ENCODE measurements around the gene CDK5. TPM values are rescaled to one million over a fixed set of nuclear protein-coding genes. Genes with fewer than 3 reads are reported as not detected.
"Not testable (repeated sequence)": the region's sequence is repeated elsewhere in the genome, so short reads cannot be mapped to it uniquely, and the experiment has no call there.

The CDK5 gene
- total RNA-seq, 2 donors from 2014 or later = 12.5 to 16.2 TPM

- ATAC-seq (no peak), DNase-seq (ENCODE audit: low spot score) (no peak)
- no peak overlapping the region for H3K4me3 Mint-ChIP-seq
- H3K36me3 Mint-ChIP-seq = no peaks in the 10 kb centered on the region
- peaks cover 0 to 8% of the 10 kb centered on the region in 2 donors for H3K4me1 Mint-ChIP-seq (ENCODE audit: low read depth in 2 of 2)
- H3K27me3 Mint-ChIP-seq = peaks cover 3 to 8% of the 10 kb centered on the region in 2 donors
- no peaks in the 10 kb centered on the region for H3K9me3 Mint-ChIP-seq
- H3K27ac Mint-ChIP-seq = no peak overlapping the region
Measured at GRCh38 chr7:151048911-151049463, 8.7 kb downstream of the CDK5 start.

GRCh38 chr7:151047976-151048815, 9.5 kb downstream of the CDK5 start, which contains the start of gene ASIC3:
TSS of gene ASIC3 (plus strand) at chr7:151048531. CDS start at chr7:151048886, 355 bp downstream.
- no peak for DNase-seq (ENCODE audit: low spot score)
- Mint-ChIP-seq H3K4me1 (ENCODE audit: low read depth in 2 of 2) (peaks cover 0 to 8% of the 10 kb centered on the region in 2 donors), H3K27ac (no peak within 1 kb of the TSS), H3K36me3 (no peaks in the 10 kb centered on the region), H3K4me3 (no peak within 1 kb of the TSS), H3K27me3 (peaks cover 3 to 8% of the 10 kb centered on the region in 2 donors), H3K9me3 (no peaks in the 10 kb centered on the region)
- no peak for ATAC-seq

GRCh38 chr7:151046603-151047573, 10.8 kb downstream of the CDK5 start:
- DNase-seq (ENCODE audit: low spot score) (no peak), ATAC-seq (no peak)
- no peak overlapping the region for H3K27ac Mint-ChIP-seq
- H3K4me1 Mint-ChIP-seq (ENCODE audit: low read depth in 2 of 2) = peaks cover 0 to 4% of the 10 kb centered on the region in 2 donors
- no peaks in the 10 kb centered on the region for H3K9me3 Mint-ChIP-seq
- no peak overlapping the region for H3K4me3 Mint-ChIP-seq
- no peaks in the 10 kb centered on the region for H3K27me3 Mint-ChIP-seq
- no peaks in the 10 kb centered on the region for H3K36me3 Mint-ChIP-seq

GRCh38 chr7:151045967-151046366, 11.7 kb downstream of the CDK5 start:
- no peak for DNase-seq (ENCODE audit: low spot score)
- ATAC-seq = no peak
- Mint-ChIP-seq H3K27me3 (no peaks in the 10 kb centered on the region), H3K36me3 (no peaks in the 10 kb centered on the region), H3K4me3 (no peak overlapping the region), H3K27ac (no peak overlapping the region), H3K9me3 (no peaks in the 10 kb centered on the region), H3K4me1 (ENCODE audit: low read depth in 2 of 2) (peaks cover 0 to 4% of the 10 kb centered on the region in 2 donors)

GRCh38 chr7:151045262-151045661, 12.4 kb downstream of the CDK5 start:
- no peak for DNase-seq (ENCODE audit: low spot score)
- no peak for ATAC-seq
- Mint-ChIP-seq H3K9me3 (no peaks in the 10 kb centered on the region), H3K27ac (no peak overlapping the region), H3K36me3 (no peaks in the 10 kb centered on the region), H3K4me3 (no peak overlapping the region), H3K27me3 (no peaks in the 10 kb centered on the region), H3K4me1 (ENCODE audit: low read depth in 2 of 2) (peaks cover 0 to 4% of the 10 kb centered on the region in 2 donors)

- ATAC-seq (no peak), DNase-seq (ENCODE audit: low spot score) (no peak)
- Mint-ChIP-seq H3K27me3 (no peaks in the 10 kb centered on the region), H3K36me3 (no peaks in the 10 kb centered on the region), H3K9me3 (no peaks in the 10 kb centered on the region), H3K4me1 (ENCODE audit: low read depth in 2 of 2) (peaks cover 11 to 12% of the 10 kb centered on the region in 2 donors), H3K27ac (no peak overlapping the region), H3K4me3 (no peak overlapping the region)
Measured at GRCh38 chr7:151043959-151044358, 13.7 kb downstream of the CDK5 start.

- H3K27ac Mint-ChIP-seq; H3K4me3 Mint-ChIP-seq; H3K9me3 Mint-ChIP-seq; DNase-seq (ENCODE audit: low spot score); H3K36me3 Mint-ChIP-seq; H3K27me3 Mint-ChIP-seq; ATAC-seq: not testable (repeated sequence)
- peaks cover 11 to 12% of the 10 kb centered on the region in 2 donors for H3K4me1 Mint-ChIP-seq (ENCODE audit: low read depth in 2 of 2)
Measured at GRCh38 chr7:151043449-151043848, 14.2 kb downstream of the CDK5 start.

- no peaks in the 10 kb centered on the region for H3K36me3 Mint-ChIP-seq
- no peak for ATAC-seq
Measured at GRCh38 chr7:151040616-151041375, 16.9 kb downstream of the CDK5 start.

GRCh38 chr7:151039850-151040548, 17.7 kb downstream of the CDK5 start:
- no peak for ATAC-seq
- no peak for DNase-seq (ENCODE audit: low spot score)
- no peaks in the 10 kb centered on the region for H3K9me3 Mint-ChIP-seq
- no peaks in the 10 kb centered on the region for H3K27me3 Mint-ChIP-seq
- H3K27ac Mint-ChIP-seq = no peak overlapping the region
- H3K4me3 Mint-ChIP-seq = no peak overlapping the region
- H3K36me3 Mint-ChIP-seq = no peaks in the 10 kb centered on the region
- peaks cover 8 to 11% of the 10 kb centered on the region in 2 donors for H3K4me1 Mint-ChIP-seq (ENCODE audit: low read depth in 2 of 2)

More at GRCh38 chr7:151040616-151041375, 16.9 kb downstream of the CDK5 start:
- H3K9me3 Mint-ChIP-seq = no peaks in the 10 kb centered on the region
- H3K27me3 Mint-ChIP-seq = no peaks in the 10 kb centered on the region
- no peak overlapping the region for H3K4me3 Mint-ChIP-seq
- peaks cover 8 to 11% of the 10 kb centered on the region in 2 donors for H3K4me1 Mint-ChIP-seq (ENCODE audit: low read depth in 2 of 2)
- no peak for DNase-seq (ENCODE audit: low spot score)
- H3K27ac Mint-ChIP-seq = no peak overlapping the region

GRCh38 chr7:151038951-151039849, 18.5 kb downstream of the CDK5 start:
- H3K27me3 Mint-ChIP-seq = no peaks in the 10 kb centered on the region
- H3K9me3 Mint-ChIP-seq = no peaks in the 10 kb centered on the region
- no peak overlapping the region for H3K27ac Mint-ChIP-seq
- ATAC-seq = peak; percentile 75 to 79
- H3K4me3 Mint-ChIP-seq = no peak overlapping the region
- H3K36me3 Mint-ChIP-seq = no peaks in the 10 kb centered on the region
- DNase-seq (ENCODE audit: low spot score) = no peak
- peaks cover 8 to 11% of the 10 kb centered on the region in 2 donors for H3K4me1 Mint-ChIP-seq (ENCODE audit: low read depth in 2 of 2)

GRCh38 chr7:151035902-151036301, 21.8 kb downstream of the CDK5 start:
- H3K27me3 Mint-ChIP-seq = no peaks in the 10 kb centered on the region
- no peak for ATAC-seq
- H3K36me3 Mint-ChIP-seq = no peaks in the 10 kb centered on the region
- no peak for DNase-seq (ENCODE audit: low spot score)
- H3K4me1 Mint-ChIP-seq (ENCODE audit: low read depth in 2 of 2) = peaks cover 11% of the 10 kb centered on the region in 2 donors
- no peak overlapping the region for H3K4me3 Mint-ChIP-seq
- no peak overlapping the region for H3K27ac Mint-ChIP-seq
- H3K9me3 Mint-ChIP-seq = no peaks in the 10 kb centered on the region
